ENCODE results near the gene FAM186B. TPM values are rescaled to one million over a fixed set of nuclear protein-coding genes. Genes with fewer than 3 reads are reported as not detected.

Gene FAM186B
- total RNA-seq, 1 donor from 2014 or later = not detected

GRCh38 chr12:49646331-49646830 is 40.9 kb upstream of the FAM186B start:
- H3K9me3 ChIP-seq (ENCODE audit: control insufficient read depth in 3 of 3, low read length in 3 of 3) = no peaks in the 10 kb centered on the region
- H3K9ac ChIP-seq (ENCODE audit: low read depth in 1 of 3, low read length in 3 of 3) = peak overlapping the region in 1 of 3 donors; percentile 16
- H3K27me3 ChIP-seq (ENCODE audit: control insufficient read depth in 3 of 3, insufficient read depth in 3 of 3, low read length in 3 of 3) = no peaks in the 10 kb centered on the region
- peaks cover 60 to 73% (median 69%) of the 10 kb centered on the region in 3 donors for H3K36me3 ChIP-seq (ENCODE audit: control insufficient read depth in 3 of 3, insufficient read depth in 3 of 3, low read length in 3 of 3)
- peaks cover 20 to 53% (median 38%) of the 10 kb centered on the region in 3 donors for H3K4me1 ChIP-seq (ENCODE audit: control insufficient read depth in 3 of 3, insufficient read depth in 3 of 3, low read length in 3 of 3)
- no peak overlapping the region for H3K27ac ChIP-seq (ENCODE audit: low read depth, low read length)
- H3K4me3 ChIP-seq (ENCODE audit: low read length in 3 of 3) = no peak overlapping the region

GRCh38 chr12:49645146-49646039 is 40.0 kb upstream of the FAM186B start:
- H3K9me3 ChIP-seq (ENCODE audit: control insufficient read depth in 3 of 3, low read length in 3 of 3) = no peaks in the 10 kb centered on the region
- H3K9ac ChIP-seq (ENCODE audit: low read depth in 1 of 3, low read length in 3 of 3) = peak overlapping the region in 1 of 3 donors; percentile 40
- H3K4me3 ChIP-seq (ENCODE audit: low read length in 3 of 3) = no peak overlapping the region
- no peaks in the 10 kb centered on the region for H3K27me3 ChIP-seq (ENCODE audit: control insufficient read depth in 3 of 3, insufficient read depth in 3 of 3, low read length in 3 of 3)
- no peak overlapping the region for H3K27ac ChIP-seq (ENCODE audit: low read depth, low read length)
- peaks cover 24 to 60% (median 47%) of the 10 kb centered on the region in 3 donors for H3K4me1 ChIP-seq (ENCODE audit: control insufficient read depth in 3 of 3, insufficient read depth in 3 of 3, low read length in 3 of 3)
- H3K36me3 ChIP-seq (ENCODE audit: control insufficient read depth in 3 of 3, insufficient read depth in 3 of 3, low read length in 3 of 3) = peaks cover 57 to 65% (median 62%) of the 10 kb centered on the region in 3 donors

GRCh38 chr12:49644620-49644994 is 39.2 kb upstream of the FAM186B start:
- Histone ChIP-seq H3K4me3 (ENCODE audit: low read length in 3 of 3) (no peak overlapping the region), H3K4me1 (ENCODE audit: control insufficient read depth in 3 of 3, insufficient read depth in 3 of 3, low read length in 3 of 3) (peaks cover 25 to 66% (median 47%) of the 10 kb centered on the region in 3 donors), H3K36me3 (ENCODE audit: control insufficient read depth in 3 of 3, insufficient read depth in 3 of 3, low read length in 3 of 3) (peaks cover 50 to 60% (median 57%) of the 10 kb centered on the region in 3 donors), H3K9ac (ENCODE audit: low read depth in 1 of 3, low read length in 3 of 3) (peak overlapping the region in 1 of 3 donors; percentile 25), H3K9me3 (ENCODE audit: control insufficient read depth in 3 of 3, low read length in 3 of 3) (no peaks in the 10 kb centered on the region), H3K27me3 (ENCODE audit: control insufficient read depth in 3 of 3, insufficient read depth in 3 of 3, low read length in 3 of 3) (no peaks in the 10 kb centered on the region), H3K27ac (ENCODE audit: low read depth, low read length) (no peak overlapping the region)

- Histone ChIP-seq H3K9ac (ENCODE audit: low read depth in 1 of 3, low read length in 3 of 3) (peak overlapping the region in 1 of 3 donors; percentile 25), H3K27ac (ENCODE audit: low read depth, low read length) (no peak overlapping the region), H3K4me3 (ENCODE audit: low read length in 3 of 3) (no peak overlapping the region), H3K9me3 (ENCODE audit: control insufficient read depth in 3 of 3, low read length in 3 of 3) (no peaks in the 10 kb centered on the region), H3K36me3 (ENCODE audit: control insufficient read depth in 3 of 3, insufficient read depth in 3 of 3, low read length in 3 of 3) (peaks cover 51 to 58% (median 56%) of the 10 kb centered on the region in 3 donors), H3K27me3 (ENCODE audit: control insufficient read depth in 3 of 3, insufficient read depth in 3 of 3, low read length in 3 of 3) (no peaks in the 10 kb centered on the region), H3K4me1 (ENCODE audit: control insufficient read depth in 3 of 3, insufficient read depth in 3 of 3, low read length in 3 of 3) (peaks cover 25 to 65% (median 45%) of the 10 kb centered on the region in 3 donors)
Measured at GRCh38 chr12:49643961-49644619, 38.7 kb upstream of the FAM186B start.

- no peaks in the 10 kb centered on the region for H3K27me3 ChIP-seq (ENCODE audit: control insufficient read depth in 3 of 3, insufficient read depth in 3 of 3, low read length in 3 of 3)
- no peak overlapping the region for H3K27ac ChIP-seq (ENCODE audit: low read depth, low read length)
- H3K4me1 ChIP-seq (ENCODE audit: control insufficient read depth in 3 of 3, insufficient read depth in 3 of 3, low read length in 3 of 3) = peaks cover 21 to 55% (median 37%) of the 10 kb centered on the region in 3 donors
- peaks cover 54 to 56% (median 54%) of the 10 kb centered on the region in 3 donors for H3K36me3 ChIP-seq (ENCODE audit: control insufficient read depth in 3 of 3, insufficient read depth in 3 of 3, low read length in 3 of 3)
- no peak overlapping the region for H3K9ac ChIP-seq (ENCODE audit: low read depth in 1 of 3, low read length in 3 of 3)
- H3K9me3 ChIP-seq (ENCODE audit: control insufficient read depth in 3 of 3, low read length in 3 of 3) = no peaks in the 10 kb centered on the region
- H3K4me3 ChIP-seq (ENCODE audit: low read length in 3 of 3) = no peak overlapping the region
Measured at GRCh38 chr12:49643135-49643534, 37.7 kb upstream of the FAM186B start.

- no peak overlapping the region for H3K9ac ChIP-seq (ENCODE audit: low read depth in 1 of 3, low read length in 3 of 3)
- no peak overlapping the region for H3K27ac ChIP-seq (ENCODE audit: low read depth, low read length)
- H3K27me3 ChIP-seq (ENCODE audit: control insufficient read depth in 3 of 3, insufficient read depth in 3 of 3, low read length in 3 of 3) = no peaks in the 10 kb centered on the region
- no peaks in the 10 kb centered on the region for H3K9me3 ChIP-seq (ENCODE audit: control insufficient read depth in 3 of 3, low read length in 3 of 3)
- peaks cover 54 to 59% (median 56%) of the 10 kb centered on the region in 3 donors for H3K36me3 ChIP-seq (ENCODE audit: control insufficient read depth in 3 of 3, insufficient read depth in 3 of 3, low read length in 3 of 3)
- H3K4me3 ChIP-seq (ENCODE audit: low read length in 3 of 3) = no peak overlapping the region
- H3K4me1 ChIP-seq (ENCODE audit: control insufficient read depth in 3 of 3, insufficient read depth in 3 of 3, low read length in 3 of 3) = peaks cover 19 to 48% (median 31%) of the 10 kb centered on the region in 3 donors
Measured at GRCh38 chr12:49642370-49642802, 36.9 kb upstream of the FAM186B start.

GRCh38 chr12:49641748-49642369 is 36.4 kb upstream of the FAM186B start:
- no peaks in the 10 kb centered on the region for H3K27me3 ChIP-seq (ENCODE audit: control insufficient read depth in 3 of 3, insufficient read depth in 3 of 3, low read length in 3 of 3)
- H3K4me1 ChIP-seq (ENCODE audit: control insufficient read depth in 3 of 3, insufficient read depth in 3 of 3, low read length in 3 of 3) = peaks cover 19 to 48% (median 34%) of the 10 kb centered on the region in 3 donors
- peaks cover 55 to 59% (median 56%) of the 10 kb centered on the region in 3 donors for H3K36me3 ChIP-seq (ENCODE audit: control insufficient read depth in 3 of 3, insufficient read depth in 3 of 3, low read length in 3 of 3)
- no peaks in the 10 kb centered on the region for H3K9me3 ChIP-seq (ENCODE audit: control insufficient read depth in 3 of 3, low read length in 3 of 3)
- H3K9ac ChIP-seq (ENCODE audit: low read depth in 1 of 3, low read length in 3 of 3) = no peak overlapping the region
- H3K4me3 ChIP-seq (ENCODE audit: low read length in 3 of 3) = no peak overlapping the region
- no peak overlapping the region for H3K27ac ChIP-seq (ENCODE audit: low read depth, low read length)

- H3K27ac ChIP-seq (ENCODE audit: low read depth, low read length) = no peak overlapping the region
- peaks cover 36 to 49% (median 37%) of the 10 kb centered on the region in 3 donors for H3K36me3 ChIP-seq (ENCODE audit: control insufficient read depth in 3 of 3, insufficient read depth in 3 of 3, low read length in 3 of 3)
- no peaks in the 10 kb centered on the region for H3K27me3 ChIP-seq (ENCODE audit: control insufficient read depth in 3 of 3, insufficient read depth in 3 of 3, low read length in 3 of 3)
- peaks cover 12 to 28% (median 20%) of the 10 kb centered on the region in 3 donors for H3K4me1 ChIP-seq (ENCODE audit: control insufficient read depth in 3 of 3, insufficient read depth in 3 of 3, low read length in 3 of 3)
- peak overlapping the region in 1 of 3 donors; percentile 60 for H3K9ac ChIP-seq (ENCODE audit: low read depth in 1 of 3, low read length in 3 of 3)
- H3K4me3 ChIP-seq (ENCODE audit: low read length in 3 of 3) = no peak overlapping the region
- no peaks in the 10 kb centered on the region for H3K9me3 ChIP-seq (ENCODE audit: control insufficient read depth in 3 of 3, low read length in 3 of 3)
Measured at GRCh38 chr12:49636979-49637755, 31.7 kb upstream of the FAM186B start.

GRCh38 chr12:49636574-49636973 is 31.1 kb upstream of the FAM186B start:
- Histone ChIP-seq H3K27me3 (ENCODE audit: control insufficient read depth in 3 of 3, insufficient read depth in 3 of 3, low read length in 3 of 3) (no peaks in the 10 kb centered on the region), H3K9ac (ENCODE audit: low read depth in 1 of 3, low read length in 3 of 3) (peak overlapping the region in 1 of 3 donors; percentile 60), H3K4me1 (ENCODE audit: control insufficient read depth in 3 of 3, insufficient read depth in 3 of 3, low read length in 3 of 3) (peaks cover 12 to 27% (median 20%) of the 10 kb centered on the region in 3 donors), H3K36me3 (ENCODE audit: control insufficient read depth in 3 of 3, insufficient read depth in 3 of 3, low read length in 3 of 3) (peaks cover 37 to 50% (median 40%) of the 10 kb centered on the region in 3 donors), H3K27ac (ENCODE audit: low read depth, low read length) (no peak overlapping the region), H3K4me3 (ENCODE audit: low read length in 3 of 3) (no peak overlapping the region), H3K9me3 (ENCODE audit: control insufficient read depth in 3 of 3, low read length in 3 of 3) (no peaks in the 10 kb centered on the region)

Data from skeletal muscle tissue (tissue), 4 donors.